ENCODE results near the gene FHIT. TPM values are rescaled to one million over a fixed set of nuclear protein-coding genes. Genes with fewer than 3 reads are reported as not detected.

FHIT gene
- total and polyA plus RNA-seq, 4 donors, result 2.1 to 14.7 (median 6.6) TPM

DNA sequence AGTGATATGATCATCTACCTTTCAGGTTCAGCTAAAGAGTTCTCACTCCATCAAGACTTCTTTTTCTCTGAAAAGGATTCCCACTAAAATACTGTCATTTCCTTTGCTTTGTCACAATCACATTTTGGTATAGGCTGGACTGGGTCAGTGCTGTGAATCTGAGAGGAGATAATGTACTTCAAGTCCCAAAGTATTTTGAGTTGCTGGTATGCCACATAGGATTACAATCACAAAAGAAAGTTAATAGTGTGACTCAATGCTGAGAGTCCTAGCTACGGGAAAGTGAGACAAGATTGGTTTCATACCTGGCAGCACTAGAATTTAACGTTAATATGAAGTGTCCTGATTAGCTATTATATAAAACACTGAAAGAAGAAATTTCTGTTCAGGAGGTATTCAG lies 1073.5 kb downstream of the FHIT start:
- Histone ChIP-seq H3K9ac (ENCODE audit: low read depth in 1 of 2, low read length in 2 of 2) (no peak overlapping the region), H3K4me1 (ENCODE audit: control insufficient read depth in 4 of 4, insufficient read depth in 4 of 4, low read length in 3 of 4) (no peaks in the 10 kb centered on the region), H3K27ac (ENCODE audit: low read depth in 1 of 2, low read length in 2 of 2) (no peak overlapping the region), H3K9me3 (ENCODE audit: control insufficient read depth in 4 of 4, low read length in 3 of 4) (no peaks in the 10 kb centered on the region), H3K4me3 (ENCODE audit: low read depth in 1 of 3, low read length in 3 of 3) (no peak overlapping the region), H3K36me3 (ENCODE audit: control insufficient read depth in 4 of 4, insufficient read depth in 3 of 4, low read depth in 1 of 4, low read length in 3 of 4) (no peaks in the 10 kb centered on the region), H3K27me3 (ENCODE audit: control insufficient read depth in 4 of 4, insufficient read depth in 4 of 4, low read length in 3 of 4) (no peaks in the 10 kb centered on the region)
- no peak for DNase-seq (ENCODE audit: low spot score)
- 96% methylated on average over 2 of the region's 2 CpGs for WGBS
- TF ChIP-seq, protein P1, sequence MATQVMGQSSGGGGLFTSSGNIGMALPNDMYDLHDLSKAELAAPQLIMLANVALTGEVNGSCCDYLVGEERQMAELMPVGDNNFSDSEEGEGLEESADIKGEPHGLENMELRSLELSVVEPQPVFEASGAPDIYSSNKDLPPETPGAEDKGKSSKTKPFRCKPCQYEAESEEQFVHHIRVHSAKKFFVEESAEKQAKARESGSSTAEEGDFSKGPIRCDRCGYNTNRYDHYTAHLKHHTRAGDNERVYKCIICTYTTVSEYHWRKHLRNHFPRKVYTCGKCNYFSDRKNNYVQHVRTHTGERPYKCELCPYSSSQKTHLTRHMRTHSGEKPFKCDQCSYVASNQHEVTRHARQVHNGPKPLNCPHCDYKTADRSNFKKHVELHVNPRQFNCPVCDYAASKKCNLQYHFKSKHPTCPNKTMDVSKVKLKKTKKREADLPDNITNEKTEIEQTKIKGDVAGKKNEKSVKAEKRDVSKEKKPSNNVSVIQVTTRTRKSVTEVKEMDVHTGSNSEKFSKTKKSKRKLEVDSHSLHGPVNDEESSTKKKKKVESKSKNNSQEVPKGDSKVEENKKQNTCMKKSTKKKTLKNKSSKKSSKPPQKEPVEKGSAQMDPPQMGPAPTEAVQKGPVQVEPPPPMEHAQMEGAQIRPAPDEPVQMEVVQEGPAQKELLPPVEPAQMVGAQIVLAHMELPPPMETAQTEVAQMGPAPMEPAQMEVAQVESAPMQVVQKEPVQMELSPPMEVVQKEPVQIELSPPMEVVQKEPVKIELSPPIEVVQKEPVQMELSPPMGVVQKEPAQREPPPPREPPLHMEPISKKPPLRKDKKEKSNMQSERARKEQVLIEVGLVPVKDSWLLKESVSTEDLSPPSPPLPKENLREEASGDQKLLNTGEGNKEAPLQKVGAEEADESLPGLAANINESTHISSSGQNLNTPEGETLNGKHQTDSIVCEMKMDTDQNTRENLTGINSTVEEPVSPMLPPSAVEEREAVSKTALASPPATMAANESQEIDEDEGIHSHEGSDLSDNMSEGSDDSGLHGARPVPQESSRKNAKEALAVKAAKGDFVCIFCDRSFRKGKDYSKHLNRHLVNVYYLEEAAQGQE (IDR thresholded peaks at IDR 0.05), result no peak
- TF ChIP-seq HNF4G (IDR thresholded peaks at IDR 0.05), result no peak
- no peak for TF ChIP-seq TAF1 (conservative IDR thresholded peaks at IDR 0.05)
- TF ChIP-seq, protein P2, sequence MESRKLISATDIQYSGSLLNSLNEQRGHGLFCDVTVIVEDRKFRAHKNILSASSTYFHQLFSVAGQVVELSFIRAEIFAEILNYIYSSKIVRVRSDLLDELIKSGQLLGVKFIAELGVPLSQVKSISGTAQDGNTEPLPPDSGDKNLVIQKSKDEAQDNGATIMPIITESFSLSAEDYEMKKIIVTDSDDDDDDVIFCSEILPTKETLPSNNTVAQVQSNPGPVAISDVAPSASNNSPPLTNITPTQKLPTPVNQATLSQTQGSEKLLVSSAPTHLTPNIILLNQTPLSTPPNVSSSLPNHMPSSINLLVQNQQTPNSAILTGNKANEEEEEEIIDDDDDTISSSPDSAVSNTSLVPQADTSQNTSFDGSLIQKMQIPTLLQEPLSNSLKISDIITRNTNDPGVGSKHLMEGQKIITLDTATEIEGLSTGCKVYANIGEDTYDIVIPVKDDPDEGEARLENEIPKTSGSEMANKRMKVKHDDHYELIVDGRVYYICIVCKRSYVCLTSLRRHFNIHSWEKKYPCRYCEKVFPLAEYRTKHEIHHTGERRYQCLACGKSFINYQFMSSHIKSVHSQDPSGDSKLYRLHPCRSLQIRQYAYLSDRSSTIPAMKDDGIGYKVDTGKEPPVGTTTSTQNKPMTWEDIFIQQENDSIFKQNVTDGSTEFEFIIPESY (IDR thresholded peaks at IDR 0.05), result no peak
- TF ChIP-seq JUND (IDR thresholded peaks at IDR 0.05), result no peak
- no peak for TF ChIP-seq RXRA (IDR thresholded peaks at IDR 0.05)

DNA sequence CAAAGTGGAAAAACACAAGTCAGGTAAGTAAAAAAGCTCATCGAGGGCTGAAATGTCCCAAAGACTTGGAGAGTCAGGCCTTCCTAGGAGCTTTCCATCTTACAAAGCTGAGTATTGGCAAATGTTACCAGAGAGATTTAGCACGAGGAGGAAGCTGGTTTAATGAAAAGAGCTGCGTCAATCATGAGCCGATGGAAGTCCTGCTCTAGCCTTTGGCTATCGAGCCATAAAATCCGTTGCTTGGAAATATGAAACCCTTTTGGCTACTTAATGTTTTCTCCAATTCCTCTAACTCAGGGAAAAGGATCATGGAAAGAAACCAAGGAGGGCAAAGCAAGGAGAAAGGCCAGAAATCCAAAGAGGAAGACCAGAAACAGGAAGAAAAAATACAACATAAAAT lies 1074.6 kb downstream of the FHIT start:
- Histone ChIP-seq H3K27ac (ENCODE audit: low read depth in 1 of 2, low read length in 2 of 2) (no peak overlapping the region), H3K27me3 (ENCODE audit: control insufficient read depth in 4 of 4, insufficient read depth in 4 of 4, low read length in 3 of 4) (no peaks in the 10 kb centered on the region), H3K9ac (ENCODE audit: low read depth in 1 of 2, low read length in 2 of 2) (no peak overlapping the region), H3K36me3 (ENCODE audit: control insufficient read depth in 4 of 4, insufficient read depth in 3 of 4, low read depth in 1 of 4, low read length in 3 of 4) (no peaks in the 10 kb centered on the region), H3K9me3 (ENCODE audit: control insufficient read depth in 4 of 4, low read length in 3 of 4) (no peaks in the 10 kb centered on the region), H3K4me1 (ENCODE audit: control insufficient read depth in 4 of 4, insufficient read depth in 4 of 4, low read length in 3 of 4) (no peaks in the 10 kb centered on the region), H3K4me3 (ENCODE audit: low read depth in 1 of 3, low read length in 3 of 3) (no peak overlapping the region)
- no peak for DNase-seq (ENCODE audit: low spot score)
- no peak for TF ChIP-seq NR2F2 (IDR thresholded peaks at IDR 0.05)
- 95% methylated on average over 6 of the region's 6 CpGs for WGBS

DNA sequence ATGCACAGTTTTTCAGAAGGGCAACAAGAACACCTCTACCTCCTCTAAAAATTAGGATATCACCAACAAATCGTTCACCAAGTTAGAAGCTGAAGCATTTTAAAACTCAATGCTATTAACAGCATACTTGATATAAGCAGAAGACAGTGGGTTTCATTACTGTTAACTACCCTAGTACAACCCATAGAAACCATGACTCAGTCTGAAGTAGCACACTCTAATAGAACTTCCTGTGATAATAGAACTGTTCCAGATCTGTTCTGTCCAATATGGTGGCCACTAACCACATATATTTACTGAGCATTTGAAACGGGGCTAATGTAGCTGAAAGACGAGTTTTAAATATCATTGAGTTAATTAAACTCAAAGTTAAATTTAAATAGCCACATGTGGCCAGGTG lies 1075.6 kb downstream of the FHIT start:
- Histone ChIP-seq H3K9ac (ENCODE audit: low read depth in 1 of 2, low read length in 2 of 2) (no peak overlapping the region), H3K9me3 (ENCODE audit: control insufficient read depth in 4 of 4, low read length in 3 of 4) (no peaks in the 10 kb centered on the region), H3K4me1 (ENCODE audit: control insufficient read depth in 4 of 4, insufficient read depth in 4 of 4, low read length in 3 of 4) (no peaks in the 10 kb centered on the region), H3K4me3 (ENCODE audit: low read depth in 1 of 3, low read length in 3 of 3) (no peak overlapping the region), H3K36me3 (ENCODE audit: control insufficient read depth in 4 of 4, insufficient read depth in 3 of 4, low read depth in 1 of 4, low read length in 3 of 4) (no peaks in the 10 kb centered on the region), H3K27ac (ENCODE audit: low read depth in 1 of 2, low read length in 2 of 2) (no peak overlapping the region), H3K27me3 (ENCODE audit: control insufficient read depth in 4 of 4, insufficient read depth in 4 of 4, low read length in 3 of 4) (no peaks in the 10 kb centered on the region)
- no peak for DNase-seq (ENCODE audit: low spot score)
- WGBS, result 92% methylated on average over 3 of the region's 3 CpGs
- TF ChIP-seq JUND (IDR thresholded peaks at IDR 0.05) (no peak), GABPA (IDR thresholded peaks at IDR 0.05 in 1 of 2, conservative IDR thresholded peaks at IDR 0.05 in 1 of 2) (no peak), NR2F2 (IDR thresholded peaks at IDR 0.05) (no peak), HNF4A (conservative IDR thresholded peaks at IDR 0.05) (no peak), FOXA1 (IDR thresholded peaks at IDR 0.05) (no peak), TAF1 (conservative IDR thresholded peaks at IDR 0.05) (no peak), HNF4G (IDR thresholded peaks at IDR 0.05) (no peak), YY1 (IDR thresholded peaks at IDR 0.05) (no peak), RXRA (IDR thresholded peaks at IDR 0.05) (no peak), EGR1 (IDR thresholded peaks at IDR 0.05; ENCODE audit: low read depth in 2 of 2) (no peak)
- TF ChIP-seq, protein P1 (IDR thresholded peaks at IDR 0.05), result no peak
- TF ChIP-seq, protein P2 (IDR thresholded peaks at IDR 0.05), result no peak

Measured in liver (tissue), 9 donors.